Measurements from ENCODE around the gene OR10R2.

The OR10R2 gene

DNA sequence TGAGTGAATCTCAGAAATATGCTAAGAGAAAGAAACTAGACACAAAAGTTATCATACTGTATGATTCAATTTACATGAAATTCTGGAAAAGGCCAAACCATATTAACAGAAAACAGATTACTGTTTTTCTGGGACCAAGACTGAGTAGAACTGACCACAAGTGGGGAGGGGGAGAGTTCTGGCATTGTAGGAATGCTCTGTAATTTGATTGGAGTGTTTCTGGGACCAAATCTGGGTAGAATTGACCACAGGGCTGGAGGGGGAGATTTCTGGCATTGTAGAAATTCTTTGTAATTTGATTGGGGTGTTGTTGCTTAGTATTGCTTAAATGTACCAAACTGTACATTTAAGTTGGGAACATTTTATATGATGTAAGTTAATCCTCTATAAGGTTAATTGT, 13.8 kb upstream of the OR10R2 start:
- no peak for DNase-seq (ENCODE audit: extremely low spot score)
- POLR2A ChIA-PET = no interaction called here
- CTCF ChIA-PET = no interaction called here
- TF ChIP-seq NFRKB (IDR thresholded peaks at IDR 0.05) (no peak), TARDBP (IDR thresholded peaks at IDR 0.05) (no peak), FOXK2 (IDR thresholded peaks at IDR 0.05) (no peak), HDGF (IDR thresholded peaks at IDR 0.05; ENCODE audit: borderline replicate concordance) (no peak), FOXM1 (IDR thresholded peaks at IDR 0.05; ENCODE audit: borderline replicate concordance) (no peak), CTBP1 (IDR thresholded peaks at IDR 0.05; ENCODE audit: borderline replicate concordance) (no peak), BHLHE40 (IDR thresholded peaks at IDR 0.05; ENCODE audit: borderline replicate concordance) (no peak), SP1 (IDR thresholded peaks at IDR 0.05) (no peak), L3MBTL2 (conservative IDR thresholded peaks at IDR 0.05) (no peak)
- TF ChIP-seq, protein P1, sequence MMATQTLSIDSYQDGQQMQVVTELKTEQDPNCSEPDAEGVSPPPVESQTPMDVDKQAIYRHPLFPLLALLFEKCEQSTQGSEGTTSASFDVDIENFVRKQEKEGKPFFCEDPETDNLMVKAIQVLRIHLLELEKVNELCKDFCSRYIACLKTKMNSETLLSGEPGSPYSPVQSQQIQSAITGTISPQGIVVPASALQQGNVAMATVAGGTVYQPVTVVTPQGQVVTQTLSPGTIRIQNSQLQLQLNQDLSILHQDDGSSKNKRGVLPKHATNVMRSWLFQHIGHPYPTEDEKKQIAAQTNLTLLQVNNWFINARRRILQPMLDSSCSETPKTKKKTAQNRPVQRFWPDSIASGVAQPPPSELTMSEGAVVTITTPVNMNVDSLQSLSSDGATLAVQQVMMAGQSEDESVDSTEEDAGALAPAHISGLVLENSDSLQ (IDR thresholded peaks at IDR 0.05) = no peak

DNA sequence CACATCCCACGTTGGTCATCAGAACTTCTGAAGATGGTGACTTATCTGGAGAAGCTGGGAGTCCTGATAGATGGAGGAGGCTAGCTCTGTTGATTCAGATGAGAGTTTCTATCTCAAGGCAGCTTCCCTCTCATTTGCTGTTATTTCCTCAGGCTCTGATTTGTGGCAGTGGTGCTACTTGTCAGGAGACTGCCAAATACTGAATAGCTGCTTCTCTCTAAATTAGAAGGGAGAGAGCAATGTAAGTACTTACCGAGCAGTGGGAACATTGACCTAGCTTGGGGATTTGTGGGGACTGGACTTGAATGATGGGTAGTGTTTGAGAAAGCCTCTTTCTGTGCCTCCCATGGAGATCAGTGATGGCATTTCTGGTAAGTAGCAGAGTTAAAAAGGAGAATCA, 10.5 kb upstream of the OR10R2 start, which contains the start of gene OR10K1:
OR10K1 (plus strand) TSS at position 301 of the 400 bp plus-strand sequence. CDS start 3,728 bp downstream, outside the sequence.
- TF ChIP-seq SUZ12 (IDR thresholded peaks at IDR 0.05) (no peak), FOXK2 (IDR thresholded peaks at IDR 0.05) (no peak), L3MBTL2 (conservative IDR thresholded peaks at IDR 0.05) (no peak), ELF4 (IDR thresholded peaks at IDR 0.05) (no peak), HDGF (IDR thresholded peaks at IDR 0.05; ENCODE audit: borderline replicate concordance) (no peak), BHLHE40 (IDR thresholded peaks at IDR 0.05; ENCODE audit: borderline replicate concordance) (no peak), FOXM1 (IDR thresholded peaks at IDR 0.05; ENCODE audit: borderline replicate concordance) (no peak), ARNT (IDR thresholded peaks at IDR 0.05) (no peak), SP1 (IDR thresholded peaks at IDR 0.05) (no peak), NFRKB (IDR thresholded peaks at IDR 0.05) (no peak)
- TF ChIP-seq, protein P1 (IDR thresholded peaks at IDR 0.05) = no peak
- DNase-seq (ENCODE audit: extremely low spot score) = no peak
- ChIA-PET POLR2A (no interaction called here), CTCF (no interaction called here)

DNA sequence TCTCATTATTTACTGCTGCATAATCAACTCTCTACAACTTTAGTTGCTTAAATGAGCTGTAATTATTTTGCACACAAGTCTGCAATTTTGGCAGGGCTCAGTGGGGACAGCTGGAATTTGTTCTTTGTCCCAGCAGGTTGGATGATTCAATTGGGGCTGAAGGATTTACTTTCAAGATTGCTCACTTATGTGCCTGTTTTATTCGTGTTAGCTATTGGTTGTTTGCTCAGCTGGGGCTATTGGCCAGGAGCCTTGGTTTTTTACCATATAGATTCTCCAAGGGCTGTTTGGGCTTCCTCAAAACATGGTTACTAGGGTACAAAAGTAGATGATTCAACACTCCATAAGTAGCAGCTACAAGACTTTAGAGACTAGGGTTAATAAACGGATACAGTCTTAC, 13.4 kb downstream of the OR10R2 start:
- DNase-seq (ENCODE audit: extremely low spot score) = no peak
- TF ChIP-seq ARNT (IDR thresholded peaks at IDR 0.05) (no peak), FOXK2 (IDR thresholded peaks at IDR 0.05) (no peak), TARDBP (IDR thresholded peaks at IDR 0.05) (no peak), NFRKB (IDR thresholded peaks at IDR 0.05) (no peak), SUZ12 (IDR thresholded peaks at IDR 0.05) (no peak), CTBP1 (IDR thresholded peaks at IDR 0.05; ENCODE audit: borderline replicate concordance) (no peak), L3MBTL2 (conservative IDR thresholded peaks at IDR 0.05) (no peak), ELF4 (IDR thresholded peaks at IDR 0.05) (no peak), FOXA1 (IDR thresholded peaks at IDR 0.05) (no peak)
- TF ChIP-seq, protein P1 (IDR thresholded peaks at IDR 0.05) = no peak
- ChIA-PET CTCF (no interaction called here), POLR2A (no interaction called here)

DNA sequence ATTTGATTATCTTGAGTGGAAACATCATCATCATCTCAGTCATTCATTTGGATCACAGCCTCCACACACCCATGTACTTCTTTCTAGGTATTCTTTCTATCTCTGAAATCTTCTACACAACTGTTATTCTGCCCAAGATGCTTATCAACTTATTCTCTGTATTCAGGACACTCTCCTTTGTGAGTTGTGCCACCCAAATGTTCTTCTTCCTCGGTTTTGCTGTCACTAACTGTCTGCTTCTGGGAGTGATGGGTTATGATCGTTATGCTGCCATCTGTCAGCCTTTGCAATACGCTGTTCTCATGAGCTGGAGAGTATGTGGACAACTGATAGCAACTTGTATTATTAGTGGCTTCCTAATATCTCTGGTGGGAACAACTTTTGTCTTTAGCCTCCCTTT, 19.3 kb downstream of the OR10R2 start:
- ChIA-PET CTCF (no interaction called here), POLR2A (no interaction called here)
- no peak for DNase-seq (ENCODE audit: extremely low spot score)
- no peak for TF ChIP-seq HDGF (IDR thresholded peaks at IDR 0.05; ENCODE audit: borderline replicate concordance)
- no peak for TF ChIP-seq FOXK2 (IDR thresholded peaks at IDR 0.05)
- TF ChIP-seq ZNF384 (IDR thresholded peaks at IDR 0.05) = no peak
- no peak for TF ChIP-seq FOXA1 (IDR thresholded peaks at IDR 0.05)
- no peak for TF ChIP-seq LEF1 (IDR thresholded peaks at IDR 0.05; ENCODE audit: borderline replicate concordance)
- no peak for TF ChIP-seq BHLHE40 (IDR thresholded peaks at IDR 0.05; ENCODE audit: borderline replicate concordance)
- no peak for TF ChIP-seq NFRKB (IDR thresholded peaks at IDR 0.05)
- TF ChIP-seq, protein P1 (IDR thresholded peaks at IDR 0.05) = no peak
- TF ChIP-seq CTBP1 (IDR thresholded peaks at IDR 0.05; ENCODE audit: borderline replicate concordance) = no peak
- no peak for TF ChIP-seq SUZ12 (IDR thresholded peaks at IDR 0.05)
- no peak for TF ChIP-seq SP1 (IDR thresholded peaks at IDR 0.05)

DNA sequence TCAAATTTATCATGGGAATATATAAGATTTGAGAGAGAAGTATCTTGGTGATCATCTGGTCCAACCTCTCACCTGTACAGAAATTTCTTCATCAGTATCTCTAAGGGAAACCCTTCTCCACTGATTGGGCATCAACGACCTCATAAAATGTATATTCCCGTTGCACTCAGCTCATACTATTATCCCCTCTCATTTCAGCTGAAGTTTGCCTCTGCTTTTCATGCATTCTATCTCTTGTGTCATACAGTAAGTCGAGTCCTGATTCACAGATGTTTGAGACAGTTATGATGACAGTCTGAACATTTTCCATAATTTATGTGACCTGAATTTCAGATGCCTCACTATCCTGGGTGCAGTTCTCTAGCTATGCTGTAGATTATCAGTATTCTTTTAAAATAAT, 21.0 kb downstream of the OR10R2 start:
- TF ChIP-seq LEF1 (IDR thresholded peaks at IDR 0.05; ENCODE audit: borderline replicate concordance) = no peak
- no peak for TF ChIP-seq ARNT (IDR thresholded peaks at IDR 0.05)
- TF ChIP-seq CTBP1 (IDR thresholded peaks at IDR 0.05; ENCODE audit: borderline replicate concordance) = no peak
- CTCF ChIA-PET = no interaction called here
- POLR2A ChIA-PET = no interaction called here
- no peak for DNase-seq (ENCODE audit: extremely low spot score)

DNA sequence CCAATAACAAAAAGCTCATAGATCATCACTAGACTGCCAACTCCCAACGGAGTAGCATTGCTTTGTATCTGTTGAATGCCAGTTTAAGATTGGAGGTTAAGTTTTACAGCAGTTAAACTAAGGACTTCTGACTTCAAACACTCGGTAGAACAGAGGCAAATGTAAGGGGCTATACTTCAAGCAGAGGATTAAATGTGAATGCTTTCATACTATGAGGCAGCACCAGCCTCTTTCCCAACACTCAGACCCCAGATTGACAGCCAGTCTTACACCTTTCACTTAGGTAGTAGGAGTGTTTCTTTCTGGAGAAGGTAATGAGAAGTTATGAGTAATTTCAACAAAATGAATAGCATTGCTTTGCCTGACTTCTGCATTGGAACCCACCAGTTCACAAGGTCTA, 22.8 kb downstream of the OR10R2 start:
- POLR2A ChIA-PET = no interaction called here
- TF ChIP-seq CTBP1 (IDR thresholded peaks at IDR 0.05; ENCODE audit: borderline replicate concordance) = no peak
- TF ChIP-seq FOXM1 (IDR thresholded peaks at IDR 0.05; ENCODE audit: borderline replicate concordance) = no peak
- no peak for TF ChIP-seq L3MBTL2 (conservative IDR thresholded peaks at IDR 0.05)
- no peak for TF ChIP-seq FOXA1 (IDR thresholded peaks at IDR 0.05)
- no peak for TF ChIP-seq ARNT (IDR thresholded peaks at IDR 0.05)
- no peak for TF ChIP-seq FOXK2 (IDR thresholded peaks at IDR 0.05)
- no peak for DNase-seq (ENCODE audit: extremely low spot score)
- CTCF ChIA-PET = no interaction called here
